Upper lobe of left lung (tissue), 6 donors: ENCODE data around the gene TOGARAM1. TPM values are rescaled to one million over a fixed set of nuclear protein-coding genes. Genes with fewer than 3 reads are reported as not detected.

Experiments
- ATAC-seq, 2 donors: fragments of 200-7000 bp; cut with Tn5 transposase; one replicate each; pipeline ENCODE4 v1.9.1; 2022; ENCODE audit warnings: mild to moderate bottlenecking in 2 of 2, moderate library complexity in 2 of 2; ENCODE audit not compliant: low FRiP score in 2 of 2
- DNase-seq, 2 donors: peaks; one replicate each; pipeline ENCODE4 v3.0.0-alpha.2; 2019 to 2020
- H3K27ac ChIP-seq, 4 donors: fragments of 200-600 bp; sonication (generic); one replicate each; pipeline ENCODE4 v1.5.1; 2016 to 2019
- H3K27me3 ChIP-seq, 4 donors: fragments of 200-600 bp; sonication (generic); one replicate each; pipeline ENCODE4 v1.5.1; 2017 to 2019
- H3K36me3 ChIP-seq, 4 donors: fragments of 200-600 bp; sonication (generic); one replicate each; pipeline ENCODE4 v1.5.1; 2016 to 2019
- H3K4me1 ChIP-seq, 4 donors: fragments of 200-600 bp; sonication (generic); one replicate each; pipeline ENCODE4 v1.5.1; 2018 to 2019
- H3K4me3 ChIP-seq, 4 donors: fragments of 200-600 bp; sonication (generic); one replicate each; pipeline ENCODE4 v1.5.1; 2017 to 2019; ENCODE audit warnings: mild to moderate bottlenecking in 2 of 4, moderate library complexity in 1 of 4
- H3K9me3 ChIP-seq, 4 donors: fragments of 200-600 bp; sonication (generic); one replicate each; pipeline ENCODE4 v1.5.1; 2018 to 2019
- CTCF ChIP-seq, 6 experiments: fragments of 450-650 bp in 4 of 6; fragments of 200-600 bp in 2 of 6; sonication (generic) in 2 of 6; IDR thresholded peaks; one replicate each; pipeline ENCODE4 v1.5.1; 2016 to 2019; ENCODE audit warnings: antibody characterized with exemption in 6 of 6
- EP300 ChIP-seq, 4 donors: sonication (generic); formaldehyde crosslinking; IDR thresholded peaks; one replicate each; pipeline ENCODE4 v1.5.1; 2017; ENCODE audit warnings: antibody characterized with exemption in 4 of 4, control low read depth in 2 of 4
- POLR2A ChIP-seq, 4 donors: fragments of 450-650 bp; IDR thresholded peaks; one replicate each; pipeline ENCODE4 v1.5.1; 2016 to 2017; ENCODE audit warnings: antibody characterized with exemption in 4 of 4, mild to moderate bottlenecking in 2 of 4
- POLR2AphosphoS5 ChIP-seq, 2 donors: sonication (generic); formaldehyde crosslinking; IDR thresholded peaks; one replicate each; pipeline ENCODE4 v1.5.1; 2017; ENCODE audit warnings: antibody characterized with exemption in 2 of 2
- WGBS, 2 donors: methylation state at CpG; one replicate each; pipeline ENCODE4 v1.1.5; 2017 to 2018; 5-methylcytosine and 5-hydroxymethylcytosine counted together
- total RNA-seq, 6 donors: library from RNA; depleted of rRNA in 4 of 6; stranded (reverse); fragments of >200 nt in 4 of 6; gene quantifications; one replicate each; pipeline versions ENCODE4 v1.1.0 to v1.2.1, GENCODE V29; 2016 to 2021
- donor health status: DM: no; HTN: no; CAD: no; lungs with moderate emphysema.
- donor health status: DM: no; HTN: yes; CAD: no; lungs with severe emphysema.

Gene TOGARAM1
- total RNA-seq, 6 donors from 2014 or later: 11.3 to 42.3 (median 16.2) TPM

- Histone ChIP-seq H3K9me3 (no peaks in the 10 kb centered on the region), H3K27ac (no peak overlapping the region), H3K27me3 (no peaks in the 10 kb centered on the region), H3K4me1 (peaks cover 0 to 10% (median 1%) of the 10 kb centered on the region in 4 donors), H3K36me3 (no peaks in the 10 kb centered on the region), H3K4me3 (no peak overlapping the region)
- no peak for ATAC-seq
- TF ChIP-seq CTCF (IDR thresholded peaks at IDR 0.05): no peak
- no peak for TF ChIP-seq POLR2AphosphoS5 (IDR thresholded peaks at IDR 0.05)
- no peak for DNase-seq
- 94 to 96% methylated on average over 2 of the region's 2 CpGs for WGBS, 2 donors
These were observed 20.6 kb downstream of the TOGARAM1 start for GRCh38 chr14:44982594-44982993.

- ATAC-seq (no peak), DNase-seq (peak in 1 of 2 donors; percentile 28)
- 43 to 69% methylated on average over 2 of the region's 2 CpGs for WGBS, 2 donors
- Histone ChIP-seq H3K27ac (no peak overlapping the region), H3K4me1 (peaks cover 0 to 13% (median 12%) of the 10 kb centered on the region in 4 donors), H3K27me3 (no peaks in the 10 kb centered on the region), H3K4me3 (no peak overlapping the region), H3K9me3 (no peaks in the 10 kb centered on the region), H3K36me3 (no peaks in the 10 kb centered on the region)
- TF ChIP-seq POLR2AphosphoS5 (IDR thresholded peaks at IDR 0.05) (peak in 1 of 2 donors; percentile 46), EP300 (IDR thresholded peaks at IDR 0.05) (no peak)
These were observed 26.7 kb downstream of the TOGARAM1 start for GRCh38 chr14:44988694-44989093.

DNA sequence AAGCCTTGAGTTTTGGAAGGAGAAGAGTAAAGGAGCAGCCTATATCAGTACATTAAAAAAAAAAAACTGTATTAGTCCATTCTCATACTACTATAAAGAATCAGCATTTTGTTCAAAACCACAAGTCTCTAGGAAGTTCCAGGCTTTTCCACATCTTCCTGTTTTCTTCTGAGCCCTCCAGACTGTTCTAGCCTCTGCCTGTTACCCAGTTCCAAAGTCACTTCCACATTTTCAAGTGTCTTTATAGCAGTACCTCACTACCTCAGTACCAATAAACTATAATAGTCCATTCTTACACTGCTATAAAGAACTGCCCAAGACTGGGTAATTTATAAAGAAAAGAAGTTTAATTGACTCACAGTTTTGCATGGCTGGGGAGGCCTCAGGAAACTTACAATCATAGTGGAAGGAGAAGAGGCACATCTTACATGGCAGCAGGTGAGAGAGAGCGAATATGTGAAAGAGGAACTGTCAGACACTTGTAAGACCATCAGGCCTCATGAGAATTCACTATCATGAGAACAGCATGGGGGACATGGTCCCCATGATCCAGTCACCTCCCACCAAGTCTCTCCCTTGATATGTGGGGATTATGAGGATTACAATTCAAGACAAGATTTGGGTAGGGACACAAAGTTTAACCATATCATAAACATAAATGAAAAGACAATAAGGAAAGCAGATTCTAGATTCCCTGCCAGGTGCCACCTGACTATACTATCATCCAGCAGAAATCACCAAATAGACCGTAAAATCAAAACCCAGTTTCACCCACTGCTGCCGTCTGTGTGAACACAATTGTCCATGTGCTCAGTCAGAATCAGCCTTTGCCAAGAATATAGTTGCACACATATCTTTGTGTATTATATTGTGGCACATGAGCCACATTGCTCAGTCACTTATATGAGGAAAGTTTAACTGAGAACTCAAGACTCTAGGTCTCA lies 27.8 kb downstream of the TOGARAM1 start:
- DNase-seq (no peak), ATAC-seq (peak in 1 of 2 donors; percentile 42)
- Histone ChIP-seq H3K9me3 (no peaks in the 10 kb centered on the region), H3K27me3 (no peaks in the 10 kb centered on the region), H3K4me3 (no peak overlapping the region), H3K27ac (no peak overlapping the region), H3K36me3 (no peaks in the 10 kb centered on the region), H3K4me1 (peaks cover 0 to 13% (median 12%) of the 10 kb centered on the region in 4 donors)
- 81 to 86% methylated on average over 3 of the region's 3 CpGs for WGBS, 2 donors
- TF ChIP-seq EP300 (IDR thresholded peaks at IDR 0.05) (no peak), CTCF (IDR thresholded peaks at IDR 0.05) (no peak), POLR2A (IDR thresholded peaks at IDR 0.05) (no peak), POLR2AphosphoS5 (IDR thresholded peaks at IDR 0.05) (no peak)

- H3K36me3 ChIP-seq: no peaks in the 10 kb centered on the region
- ATAC-seq (no peak), DNase-seq (no peak)
- H3K9me3 ChIP-seq: no peaks in the 10 kb centered on the region
- WGBS, 2 donors: 77 to 83% methylated on average over 2 of the region's 2 CpGs
- no peak overlapping the region for H3K27ac ChIP-seq
- H3K4me1 ChIP-seq: peaks cover 0 to 13% (median 12%) of the 10 kb centered on the region in 4 donors
- TF ChIP-seq POLR2AphosphoS5 (IDR thresholded peaks at IDR 0.05) (no peak), EP300 (IDR thresholded peaks at IDR 0.05) (no peak), CTCF (IDR thresholded peaks at IDR 0.05) (no peak), POLR2A (IDR thresholded peaks at IDR 0.05) (no peak)
- H3K27me3 ChIP-seq: no peaks in the 10 kb centered on the region
- H3K4me3 ChIP-seq: no peak overlapping the region
These were observed 28.5 kb downstream of the TOGARAM1 start for GRCh38 chr14:44990533-44990932.

DNA sequence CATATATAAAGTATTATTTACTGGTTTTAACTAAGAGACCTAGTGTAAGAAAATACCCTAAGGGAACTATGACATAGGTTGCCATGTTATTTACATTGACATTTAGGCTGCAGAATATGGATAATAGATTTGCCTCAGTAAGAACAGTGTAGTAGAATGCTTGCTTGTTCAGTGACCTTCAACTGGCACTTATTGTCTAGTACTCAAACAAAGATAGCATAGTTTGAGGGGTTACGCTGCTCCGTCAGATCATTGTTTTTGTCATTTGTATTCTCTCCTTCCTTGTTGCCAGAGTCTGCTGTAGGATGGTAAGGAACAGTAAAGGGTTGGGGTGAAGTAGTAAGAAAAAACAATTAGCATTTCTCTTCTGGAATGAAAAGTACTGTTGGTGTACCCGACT lies 33.2 kb downstream of the TOGARAM1 start:
- H3K27me3 ChIP-seq: no peaks in the 10 kb centered on the region

More for the DNA sequence above, 33.2 kb downstream of the TOGARAM1 start:
- Histone ChIP-seq H3K4me1 (no peaks in the 10 kb centered on the region), H3K4me3 (no peak overlapping the region), H3K36me3 (peaks cover 0 to 14% (median 1%) of the 10 kb centered on the region in 4 donors), H3K27ac (no peak overlapping the region), H3K9me3 (no peaks in the 10 kb centered on the region)
- ATAC-seq (no peak), DNase-seq (no peak)
- WGBS, 2 donors: 85 to 95% methylated on average over 3 of the region's 3 CpGs
- TF ChIP-seq POLR2AphosphoS5 (IDR thresholded peaks at IDR 0.05): no peak
- no peak for TF ChIP-seq EP300 (IDR thresholded peaks at IDR 0.05)
- TF ChIP-seq CTCF (IDR thresholded peaks at IDR 0.05): no peak
- TF ChIP-seq POLR2A (IDR thresholded peaks at IDR 0.05): no peak
